ENCODE data around the gene CCL28.
"Not testable (repeated sequence)": the region's sequence is repeated elsewhere in the genome, so short reads cannot be mapped to it uniquely, and the experiment has no call there.

The CCL28 gene

GRCh38 chr5:43396762-43397304, 15.4 kb downstream of the CCL28 start:
- Histone ChIP-seq H2AFZ (ENCODE audit: low read depth, low read length) (no peak overlapping the region), H3K27me3 (ENCODE audit: insufficient read depth, low read length) (peaks cover 8% of the 10 kb centered on the region), H3K9me3 (ENCODE audit: low read length) (peaks cover 8% of the 10 kb centered on the region), H3K4me3 (ENCODE audit: low read length) (no peak overlapping the region), H3K36me3 (ENCODE audit: insufficient read depth, low read length) (no peaks in the 10 kb centered on the region), H3K4me1 (ENCODE audit: insufficient read depth, low read length) (no peaks in the 10 kb centered on the region)

- Histone ChIP-seq H3K4me1 (ENCODE audit: insufficient read depth, low read length) (no peaks in the 10 kb centered on the region), H3K27me3 (ENCODE audit: insufficient read depth, low read length) (no peaks in the 10 kb centered on the region), H2AFZ (ENCODE audit: low read depth, low read length) (no peak overlapping the region), H3K9me3 (ENCODE audit: low read length) (no peaks in the 10 kb centered on the region), H3K36me3 (ENCODE audit: insufficient read depth, low read length) (no peaks in the 10 kb centered on the region), H3K4me3 (ENCODE audit: low read length) (no peak overlapping the region)
Observed at GRCh38 chr5:43390471-43390870, 21.7 kb downstream of the CCL28 start.

DNA sequence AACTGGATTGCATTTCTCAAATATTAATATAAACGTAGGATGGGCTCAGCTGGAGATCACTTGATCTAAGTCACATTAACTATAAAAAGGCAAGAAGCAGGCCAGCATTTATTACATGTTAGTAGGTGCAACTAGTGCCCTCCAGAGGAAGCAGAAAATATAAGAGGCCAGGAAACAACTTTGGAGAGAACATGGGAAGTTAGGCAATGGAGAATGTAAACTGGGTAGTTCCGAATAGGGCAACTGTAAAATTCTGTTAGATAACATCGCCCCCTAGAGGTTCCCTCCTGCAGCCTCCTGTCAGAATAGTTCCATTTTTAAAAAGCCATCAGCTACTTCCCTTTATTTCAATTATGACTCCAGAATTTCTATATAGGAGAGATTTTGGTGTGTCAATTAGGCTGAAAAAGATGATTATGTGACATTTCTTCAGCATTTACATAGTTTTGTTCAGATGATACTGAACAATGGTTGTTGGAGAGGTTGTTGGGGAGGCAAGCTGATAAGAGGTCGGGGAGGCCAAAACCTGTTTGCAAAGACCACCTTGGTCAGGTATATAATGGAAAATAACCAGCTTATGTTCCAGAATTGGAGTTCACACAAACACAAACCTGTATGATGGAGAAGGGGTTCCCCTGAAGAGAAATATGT, 22.4 kb downstream of the CCL28 start:
- no peak overlapping the region for H3K4me3 ChIP-seq (ENCODE audit: low read length)
- no peaks in the 10 kb centered on the region for H3K27me3 ChIP-seq (ENCODE audit: insufficient read depth, low read length)
- H3K36me3 ChIP-seq (ENCODE audit: insufficient read depth, low read length): no peaks in the 10 kb centered on the region
- no peaks in the 10 kb centered on the region for H3K4me1 ChIP-seq (ENCODE audit: insufficient read depth, low read length)
- no peaks in the 10 kb centered on the region for H3K9me3 ChIP-seq (ENCODE audit: low read length)
- no peak overlapping the region for H2AFZ ChIP-seq (ENCODE audit: low read depth, low read length)

DNA sequence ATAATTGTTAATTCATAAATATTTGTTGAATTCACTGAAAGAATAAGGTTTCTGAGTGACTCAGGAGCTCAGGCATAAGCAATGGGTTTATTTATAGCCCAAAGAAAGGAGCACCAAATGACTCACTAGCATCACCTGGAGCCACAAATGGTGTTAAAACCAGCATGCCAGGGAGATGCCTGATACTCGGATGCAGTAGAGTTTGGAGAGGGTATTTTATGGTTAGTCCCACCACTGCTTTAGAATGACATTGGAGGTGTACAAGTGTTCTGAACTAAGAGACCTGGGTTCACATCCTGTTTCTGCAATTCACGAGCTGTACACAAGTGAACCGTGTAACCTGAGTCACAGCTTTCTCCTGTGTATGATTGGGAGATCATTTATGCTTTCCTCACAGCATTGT, 25.2 kb downstream of the CCL28 start:
- Histone ChIP-seq H3K9me3 (ENCODE audit: low read length) (no peaks in the 10 kb centered on the region), H2AFZ (ENCODE audit: low read depth, low read length) (no peak overlapping the region), H3K27me3 (ENCODE audit: insufficient read depth, low read length) (no peaks in the 10 kb centered on the region), H3K4me1 (ENCODE audit: insufficient read depth, low read length) (no peaks in the 10 kb centered on the region), H3K4me3 (ENCODE audit: low read length) (no peak overlapping the region), H3K36me3 (ENCODE audit: insufficient read depth, low read length) (no peaks in the 10 kb centered on the region)

DNA sequence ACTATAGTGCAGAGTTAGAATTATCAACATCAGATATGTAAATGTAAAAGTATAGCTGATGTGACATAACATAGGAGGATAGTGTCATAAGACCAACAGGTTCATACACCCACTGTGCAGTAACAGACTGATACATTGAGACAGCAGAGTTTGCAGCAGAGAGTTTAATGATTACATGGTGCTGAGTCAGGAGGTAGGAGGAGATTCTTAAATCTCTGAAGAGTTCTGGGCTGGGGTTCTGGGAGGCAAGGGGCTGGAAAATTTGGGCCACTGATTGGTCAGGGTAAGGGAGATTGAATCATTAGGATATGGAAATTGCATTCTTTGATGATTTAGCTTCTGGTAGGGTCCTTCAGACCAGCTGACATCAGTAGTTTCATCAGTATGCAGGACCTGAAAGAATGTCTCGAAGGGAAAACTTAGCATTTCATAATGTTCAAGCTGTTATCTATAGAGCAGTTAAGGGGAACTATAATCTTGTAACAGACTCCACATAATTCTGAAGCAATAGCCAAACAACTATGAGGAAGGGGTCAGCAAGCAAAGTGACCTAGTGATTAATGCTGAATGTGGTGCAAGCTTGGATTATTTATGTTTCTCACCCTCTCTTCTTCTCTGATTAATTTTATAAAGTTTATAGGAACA, 35.6 kb downstream of the CCL28 start:
- H3K27me3 ChIP-seq (ENCODE audit: insufficient read depth, low read length): no peaks in the 10 kb centered on the region
- no peaks in the 10 kb centered on the region for H3K4me1 ChIP-seq (ENCODE audit: insufficient read depth, low read length)
- H3K36me3 ChIP-seq (ENCODE audit: insufficient read depth, low read length): no peaks in the 10 kb centered on the region
- H2AFZ ChIP-seq (ENCODE audit: low read depth, low read length): no peak overlapping the region
- H3K4me3 ChIP-seq (ENCODE audit: low read length): no peak overlapping the region
- H3K9me3 ChIP-seq (ENCODE audit: low read length): no peaks in the 10 kb centered on the region

DNA sequence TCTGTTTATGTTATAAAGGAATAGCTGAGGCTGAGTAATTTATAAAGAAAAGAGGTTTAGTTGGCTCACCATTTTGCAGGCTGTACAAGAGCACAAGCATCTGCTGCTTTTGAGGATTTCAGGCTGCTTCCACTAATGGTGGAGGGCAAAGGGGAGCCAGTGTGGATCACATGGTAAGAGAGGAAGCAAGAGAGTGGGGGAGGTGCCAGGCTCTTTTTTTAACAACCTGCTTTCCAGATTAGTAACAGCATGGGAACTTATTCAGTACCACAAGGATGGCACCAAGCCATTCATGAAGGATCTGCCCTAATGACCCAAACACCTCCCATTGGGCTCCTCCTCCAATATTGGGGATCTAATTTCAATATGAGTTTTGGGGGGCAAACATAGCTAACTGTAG, 40.4 kb downstream of the CCL28 start:
- no peaks in the 10 kb centered on the region for H3K4me1 ChIP-seq (ENCODE audit: insufficient read depth, low read length)
- no peaks in the 10 kb centered on the region for H3K27me3 ChIP-seq (ENCODE audit: insufficient read depth, low read length)
- no peaks in the 10 kb centered on the region for H3K36me3 ChIP-seq (ENCODE audit: insufficient read depth, low read length)
- no peak overlapping the region for H3K4me3 ChIP-seq (ENCODE audit: low read length)
- no peaks in the 10 kb centered on the region for H3K9me3 ChIP-seq (ENCODE audit: low read length)
- no peak overlapping the region for H2AFZ ChIP-seq (ENCODE audit: low read depth, low read length)

GRCh38 chr5:43370352-43370751, 41.8 kb downstream of the CCL28 start:
- H2AFZ ChIP-seq (ENCODE audit: low read depth, low read length): no peak overlapping the region
- no peaks in the 10 kb centered on the region for H3K27me3 ChIP-seq (ENCODE audit: insufficient read depth, low read length)
- no peak overlapping the region for H3K4me3 ChIP-seq (ENCODE audit: low read length)
- no peaks in the 10 kb centered on the region for H3K4me1 ChIP-seq (ENCODE audit: insufficient read depth, low read length)
- H3K36me3 ChIP-seq (ENCODE audit: insufficient read depth, low read length): no peaks in the 10 kb centered on the region
- no peaks in the 10 kb centered on the region for H3K9me3 ChIP-seq (ENCODE audit: low read length)

DNA sequence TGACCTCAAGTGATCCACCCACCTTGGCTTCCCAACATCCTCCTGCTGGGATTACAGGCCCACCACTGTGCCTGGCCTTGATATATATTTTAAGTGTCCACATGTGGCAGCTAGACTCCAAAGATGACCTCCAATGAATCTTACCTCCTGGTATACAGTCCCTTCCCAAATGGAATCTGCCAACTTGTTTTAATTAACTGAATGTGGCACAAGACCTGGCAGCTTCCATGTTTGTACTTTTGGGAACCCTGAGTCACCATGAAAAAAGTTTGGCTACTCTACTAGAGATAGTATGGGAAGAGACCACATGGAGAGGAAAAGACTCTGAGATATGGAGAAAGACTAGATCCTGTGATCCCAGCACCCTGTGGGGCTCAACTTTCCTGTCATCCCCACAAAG, 42.5 kb downstream of the CCL28 start:
- H3K4me1 ChIP-seq (ENCODE audit: insufficient read depth, low read length): no peaks in the 10 kb centered on the region
- H3K9me3 ChIP-seq (ENCODE audit: low read length): no peaks in the 10 kb centered on the region
- no peaks in the 10 kb centered on the region for H3K27me3 ChIP-seq (ENCODE audit: insufficient read depth, low read length)
- no peak overlapping the region for H3K4me3 ChIP-seq (ENCODE audit: low read length)
- no peaks in the 10 kb centered on the region for H3K36me3 ChIP-seq (ENCODE audit: insufficient read depth, low read length)
- H2AFZ ChIP-seq (ENCODE audit: low read depth, low read length): no peak overlapping the region

GRCh38 chr5:43367909-43368669, 44.1 kb downstream of the CCL28 start:
- Histone ChIP-seq H3K36me3 (ENCODE audit: insufficient read depth, low read length) (no peaks in the 10 kb centered on the region), H3K9me3 (ENCODE audit: low read length) (no peaks in the 10 kb centered on the region)

DNA sequence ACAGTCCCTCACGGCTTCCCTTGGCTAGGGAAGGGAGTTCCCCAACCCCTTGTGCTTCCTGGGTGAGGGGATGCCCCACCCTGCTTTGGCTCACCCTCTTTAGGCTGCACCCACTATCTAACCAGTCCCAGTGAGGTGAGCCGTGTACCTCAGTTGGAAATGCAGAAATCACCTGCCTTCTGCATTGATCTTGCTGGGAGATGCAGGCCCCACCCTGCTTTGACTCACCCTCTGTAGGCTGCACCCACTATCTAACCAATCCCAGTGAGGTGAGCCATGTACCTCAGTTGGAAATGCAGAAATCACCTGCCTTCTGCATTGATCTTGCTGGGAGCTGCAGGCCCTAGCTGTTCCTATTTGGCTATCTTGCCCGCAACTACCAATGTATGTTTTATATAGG, 44.7 kb downstream of the CCL28 start:
- no peaks in the 10 kb centered on the region for H3K36me3 ChIP-seq (ENCODE audit: insufficient read depth, low read length)
- H3K27me3 ChIP-seq (ENCODE audit: insufficient read depth, low read length): no peaks in the 10 kb centered on the region
- no peak overlapping the region for H3K4me3 ChIP-seq (ENCODE audit: low read length)
- no peak overlapping the region for H2AFZ ChIP-seq (ENCODE audit: low read depth, low read length)
- no peaks in the 10 kb centered on the region for H3K4me1 ChIP-seq (ENCODE audit: insufficient read depth, low read length)
- H3K9me3 ChIP-seq (ENCODE audit: low read length): no peaks in the 10 kb centered on the region

More at GRCh38 chr5:43367909-43368669, 44.1 kb downstream of the CCL28 start:
- H3K4me3 ChIP-seq (ENCODE audit: low read length): no peak overlapping the region
- H2AFZ ChIP-seq (ENCODE audit: low read depth, low read length): no peak overlapping the region
- no peaks in the 10 kb centered on the region for H3K4me1 ChIP-seq (ENCODE audit: insufficient read depth, low read length)
- H3K27me3 ChIP-seq (ENCODE audit: insufficient read depth, low read length): no peaks in the 10 kb centered on the region

- not testable (repeated sequence) for H3K36me3 ChIP-seq (ENCODE audit: insufficient read depth, low read length); H3K4me1 ChIP-seq (ENCODE audit: insufficient read depth, low read length); H3K27me3 ChIP-seq (ENCODE audit: insufficient read depth, low read length); H2AFZ ChIP-seq (ENCODE audit: low read depth, low read length); H3K9me3 ChIP-seq (ENCODE audit: low read length); H3K4me3 ChIP-seq (ENCODE audit: low read length)
Observed at GRCh38 chr5:43366680-43367246, 45.4 kb downstream of the CCL28 start.

- H3K9me3 ChIP-seq (ENCODE audit: low read length); H3K36me3 ChIP-seq (ENCODE audit: insufficient read depth, low read length); H3K27me3 ChIP-seq (ENCODE audit: insufficient read depth, low read length); H3K4me3 ChIP-seq (ENCODE audit: low read length); H3K4me1 ChIP-seq (ENCODE audit: insufficient read depth, low read length); H2AFZ ChIP-seq (ENCODE audit: low read depth, low read length): not testable (repeated sequence)
Observed at GRCh38 chr5:43365155-43365554, 47.0 kb downstream of the CCL28 start.

All from neuron (in vitro differentiated cells).